Right atrium auricular region (tissue), 2 donors: ENCODE data around the gene CCDC24. TPM values are rescaled to one million over a fixed set of nuclear protein-coding genes. Genes with fewer than 3 reads are reported as not detected.

Source experiments
- DNase-seq: peaks from one replicate; pipeline ENCODE4 v3.0.0-alpha.2; 2019; ENCODE audit warnings: low spot score
- H3K27ac ChIP-seq, 2 donors: fragments of 200-600 bp; sonication (generic); 1 replicate in 1 of 2; 2 replicates in 1 of 2; pipeline ENCODE4 v1.5.1; 2016 to 2019
- H3K27me3 ChIP-seq, 2 donors: fragments of 200-600 bp; sonication (generic); one replicate each; pipeline versions ENCODE4 v1.5.1 to v1.6.0; 2017 to 2019
- H3K36me3 ChIP-seq: fragments of 200-600 bp; sonication (generic); one replicate; pipeline ENCODE4 v1.5.1; 2016
- H3K4me1 ChIP-seq, 2 donors: fragments of 200-600 bp; sonication (generic); one replicate each; pipeline versions ENCODE4 v1.5.1 to v1.6.0; 2017 to 2019
- H3K4me3 ChIP-seq, 2 donors: fragments of 200-600 bp; sonication (generic); 1 replicate in 1 of 2; 2 replicates in 1 of 2; pipeline ENCODE4 v1.5.1; 2017 to 2019; ENCODE audit warnings: mild to moderate bottlenecking in 1 of 2, moderate library complexity in 1 of 2
- H3K9me3 ChIP-seq, 2 donors: fragments of 200-600 bp; sonication (generic); one replicate each; pipeline ENCODE4 v1.5.1; 2019
- total RNA-seq, 2 donors: library from RNA; depleted of rRNA; stranded (reverse); fragments of >200 nt; gene quantifications; one replicate each; pipeline ENCODE4 v1.1.0, GENCODE V29; 2016
- TF ChIP-seq, protein P1 (sequence below), 2 donors: fragments of 200-600 bp; sonication (generic); IDR thresholded peaks; one replicate each; pipeline ENCODE4 v1.5.1; 2019; ENCODE audit warnings: antibody characterized with exemption in 2 of 2

CCDC24 gene
- total RNA-seq, 2 donors from 2014 or later = 1.6 to 2.0 TPM

DNA sequence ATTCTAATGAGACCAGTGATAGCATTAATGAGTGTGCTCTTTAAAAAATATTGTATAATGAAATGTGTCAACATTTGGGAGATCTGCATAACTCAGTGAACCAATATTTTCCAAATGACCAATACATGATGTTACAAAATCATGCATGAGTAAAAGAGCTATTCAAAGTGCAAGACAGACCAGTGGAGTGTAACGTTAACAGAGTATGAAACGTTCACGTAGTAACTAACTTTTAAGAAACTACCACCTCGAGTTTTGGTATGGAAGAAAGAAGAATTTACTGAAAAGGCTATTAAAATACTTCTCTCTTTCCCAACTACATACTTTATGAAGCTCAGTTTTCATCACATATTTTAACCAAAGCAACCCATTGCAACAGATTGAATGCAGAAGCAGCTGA, 49.4 kb downstream of the CCDC24 start:
- no peaks in the 10 kb centered on the region for H3K27me3 ChIP-seq
- H3K9me3 ChIP-seq = no peaks in the 10 kb centered on the region
- no peak for DNase-seq
- no peaks in the 10 kb centered on the region for H3K36me3 ChIP-seq
- peaks cover 0 to 7% of the 10 kb centered on the region in 2 donors for H3K4me1 ChIP-seq
- TF ChIP-seq, protein P1, sequence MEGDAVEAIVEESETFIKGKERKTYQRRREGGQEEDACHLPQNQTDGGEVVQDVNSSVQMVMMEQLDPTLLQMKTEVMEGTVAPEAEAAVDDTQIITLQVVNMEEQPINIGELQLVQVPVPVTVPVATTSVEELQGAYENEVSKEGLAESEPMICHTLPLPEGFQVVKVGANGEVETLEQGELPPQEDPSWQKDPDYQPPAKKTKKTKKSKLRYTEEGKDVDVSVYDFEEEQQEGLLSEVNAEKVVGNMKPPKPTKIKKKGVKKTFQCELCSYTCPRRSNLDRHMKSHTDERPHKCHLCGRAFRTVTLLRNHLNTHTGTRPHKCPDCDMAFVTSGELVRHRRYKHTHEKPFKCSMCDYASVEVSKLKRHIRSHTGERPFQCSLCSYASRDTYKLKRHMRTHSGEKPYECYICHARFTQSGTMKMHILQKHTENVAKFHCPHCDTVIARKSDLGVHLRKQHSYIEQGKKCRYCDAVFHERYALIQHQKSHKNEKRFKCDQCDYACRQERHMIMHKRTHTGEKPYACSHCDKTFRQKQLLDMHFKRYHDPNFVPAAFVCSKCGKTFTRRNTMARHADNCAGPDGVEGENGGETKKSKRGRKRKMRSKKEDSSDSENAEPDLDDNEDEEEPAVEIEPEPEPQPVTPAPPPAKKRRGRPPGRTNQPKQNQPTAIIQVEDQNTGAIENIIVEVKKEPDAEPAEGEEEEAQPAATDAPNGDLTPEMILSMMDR (IDR thresholded peaks at IDR 0.05) = no peak
- no peak overlapping the region for H3K27ac ChIP-seq
- no peak overlapping the region for H3K4me3 ChIP-seq

DNA sequence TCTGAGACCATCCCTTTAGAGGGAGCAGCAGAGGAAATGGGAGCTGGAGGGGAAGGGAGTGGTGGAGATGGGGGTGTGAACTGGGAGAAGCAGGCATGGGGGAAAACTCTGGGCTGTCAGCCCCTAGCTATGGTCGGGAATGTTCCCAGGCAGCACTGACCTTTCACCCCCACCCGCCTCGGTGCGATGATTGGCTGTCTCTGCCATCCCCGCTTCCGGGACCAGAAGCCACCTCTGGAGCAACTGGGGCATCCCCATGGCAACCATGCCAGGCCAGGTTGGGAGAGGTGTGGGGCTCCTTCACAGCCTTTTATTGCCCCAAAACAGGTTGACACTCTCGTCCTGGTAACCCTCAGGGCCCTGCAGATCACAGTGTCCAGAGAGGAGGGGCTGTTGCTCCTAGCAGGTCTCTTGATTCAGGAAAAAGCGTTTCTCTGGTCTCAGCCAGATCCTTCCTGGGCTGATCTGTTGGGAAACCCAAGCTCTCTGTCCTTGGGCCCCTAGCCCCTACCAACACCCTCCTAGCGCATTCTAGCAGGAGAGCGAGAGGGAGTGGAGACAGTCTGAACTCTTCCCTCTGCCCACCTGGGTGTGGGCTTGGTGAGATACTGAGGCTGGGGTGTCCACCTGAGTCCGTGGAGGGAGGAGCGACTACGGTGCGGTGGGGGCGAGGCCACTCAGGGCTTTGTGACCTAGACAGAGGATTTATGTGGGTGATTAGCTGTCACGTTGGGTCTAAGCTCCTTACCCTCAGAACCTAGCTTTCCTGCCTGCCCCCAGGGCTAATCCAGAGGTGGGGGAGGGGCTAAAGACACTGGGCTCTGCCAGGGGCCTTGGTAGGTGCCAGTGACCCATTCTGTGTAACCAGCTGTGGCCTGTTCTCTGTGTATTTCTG, 52.0 kb downstream of the CCDC24 start:
- DNase-seq = no peak
- no peak overlapping the region for H3K4me3 ChIP-seq
- H3K27me3 ChIP-seq = no peaks in the 10 kb centered on the region
- TF ChIP-seq, protein P1 (IDR thresholded peaks at IDR 0.05) = no peak
- H3K36me3 ChIP-seq = no peaks in the 10 kb centered on the region
- no peaks in the 10 kb centered on the region for H3K9me3 ChIP-seq
- H3K4me1 ChIP-seq = peaks cover 0 to 12% of the 10 kb centered on the region in 2 donors
- H3K27ac ChIP-seq = no peak overlapping the region

DNA sequence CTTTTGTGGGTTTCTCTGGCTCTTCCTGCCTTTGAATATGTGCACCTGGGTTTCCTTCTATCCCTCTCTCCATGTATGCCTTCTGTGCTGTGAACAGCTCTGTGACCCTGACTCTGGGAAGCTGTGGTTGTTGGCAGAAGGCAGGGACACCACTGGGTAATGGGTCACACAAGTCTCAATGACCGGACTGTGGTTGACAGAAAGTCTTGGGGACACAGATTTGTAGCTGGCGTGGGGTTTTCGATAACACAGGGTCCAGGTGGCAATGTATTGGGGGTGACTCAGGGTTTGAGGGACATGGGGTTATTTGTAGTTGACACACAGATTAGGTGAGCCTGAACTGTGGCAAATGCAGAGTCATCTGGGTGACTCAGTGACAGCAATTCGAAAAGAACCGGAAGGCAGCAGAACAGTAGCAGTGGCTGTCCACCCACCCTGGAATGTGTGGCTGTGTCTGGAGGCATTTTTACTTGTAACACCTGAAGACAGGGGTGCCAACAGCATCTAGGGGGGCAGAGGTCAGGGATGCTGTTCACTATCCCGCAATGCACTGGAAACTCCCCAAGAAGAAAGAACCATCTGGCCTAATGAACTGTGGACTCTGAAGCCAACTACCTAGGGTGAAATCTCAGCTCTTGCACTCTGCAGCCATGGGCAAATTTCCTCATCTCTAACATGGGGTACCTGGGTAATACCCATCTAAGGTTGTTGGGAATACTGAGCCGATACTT, 52.8 kb downstream of the CCDC24 start:
- TF ChIP-seq, protein P1 (IDR thresholded peaks at IDR 0.05) = no peak
- DNase-seq = no peak
- H3K36me3 ChIP-seq = no peaks in the 10 kb centered on the region
- H3K9me3 ChIP-seq = no peaks in the 10 kb centered on the region
- peaks cover 0 to 12% of the 10 kb centered on the region in 2 donors for H3K4me1 ChIP-seq
- no peak overlapping the region for H3K27ac ChIP-seq
- no peaks in the 10 kb centered on the region for H3K27me3 ChIP-seq
- H3K4me3 ChIP-seq = no peak overlapping the region

DNA sequence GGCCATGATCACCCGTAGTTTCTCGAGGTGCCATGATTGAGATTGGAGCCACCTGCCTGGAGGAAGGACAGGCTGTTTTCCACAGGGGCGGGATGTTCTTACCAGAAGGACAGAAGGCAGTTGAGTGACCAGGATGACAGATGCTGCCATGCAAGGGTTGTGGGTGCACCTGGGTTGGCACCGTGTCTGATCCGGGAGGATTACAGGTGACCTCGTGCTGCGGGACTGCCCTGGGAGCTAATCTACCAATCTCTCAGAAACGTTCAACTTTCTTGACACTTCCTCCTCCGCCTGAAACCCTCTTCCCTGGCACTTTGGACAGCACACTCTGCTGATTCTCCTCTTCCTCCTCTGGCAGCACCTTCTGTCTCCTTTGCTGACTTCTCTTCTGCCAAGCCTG, 53.7 kb downstream of the CCDC24 start:
- H3K27ac ChIP-seq = no peak overlapping the region
- TF ChIP-seq, protein P1 (IDR thresholded peaks at IDR 0.05) = no peak

More for the DNA sequence above, 53.7 kb downstream of the CCDC24 start:
- no peaks in the 10 kb centered on the region for H3K9me3 ChIP-seq
- H3K4me1 ChIP-seq = peaks cover 0 to 12% of the 10 kb centered on the region in 2 donors
- no peaks in the 10 kb centered on the region for H3K27me3 ChIP-seq
- no peak overlapping the region for H3K4me3 ChIP-seq
- DNase-seq = no peak
- no peaks in the 10 kb centered on the region for H3K36me3 ChIP-seq

Other genes starting within 250 kb of the CCDC24 start
- gene ARTN, start 57.8 kb upstream of the CCDC24 start, total RNA-seq = under 1 TPM in 1 of 2 donors, not detected in 1; 0.75 TPM
- 10 to 100 TPM; 25.9 to 28.1 TPM for gene IPO13, start 44.6 kb upstream of the CCDC24 start, total RNA-seq
- 10 to 100 TPM; 20.5 to 23.0 TPM for gene DPH2, start 21.6 kb upstream of the CCDC24 start, total RNA-seq
- gene ATP6V0B, start 16.6 kb upstream of the CCDC24 start, total RNA-seq = 100 to 1,000 TPM; 108 to 154 TPM
- 10 to 100 TPM; 33.0 to 48.5 TPM for gene B4GALT2, start 12.4 kb upstream of the CCDC24 start, total RNA-seq
- 1 to 10 TPM; 1.0 to 1.6 TPM for gene SLC6A9, start 39.9 kb downstream of the CCDC24 start, total RNA-seq
- not detected for gene KLF17, start 127.2 kb downstream of the CCDC24 start, total RNA-seq
- gene KLF18, start 150.0 kb downstream of the CCDC24 start, total RNA-seq = not detected
- 10 to 100 TPM; 23.0 to 32.1 TPM for gene DMAP1, start 221.9 kb downstream of the CCDC24 start, total RNA-seq